Mesenchymal stem cell (in vitro differentiated cells and primary cell): Measurements from ENCODE around the gene STX16.

Source experiments
- DNase-seq: peaks from one replicate; pipeline ENCODE4 v3.0.0-alpha.2; 2013
- H2AFZ ChIP-seq: one replicate; pipeline ENCODE4 v1.6.1; 2013; ENCODE audit warnings: low read depth, mild to moderate bottlenecking, control low read depth, inconsistent platforms, low read length, moderate library complexity
- H2AK5ac ChIP-seq: 2 replicates; pipeline ENCODE4 v1.6.1; 2013; ENCODE audit warnings: low read length, moderate library complexity, mild to moderate bottlenecking, inconsistent platforms; ENCODE audit not compliant: severe bottlenecking
- H2BK120ac ChIP-seq: one replicate; pipeline ENCODE4 v1.6.1; 2013; ENCODE audit warnings: low read depth, mild to moderate bottlenecking, inconsistent platforms, low read length, moderate library complexity
- H2BK12ac ChIP-seq, 2 experiments: one replicate each; pipeline ENCODE4 v1.6.1; 2013; ENCODE audit warnings: inconsistent platforms in 2 of 2, low read length in 2 of 2, mild to moderate bottlenecking in 2 of 2, moderate library complexity in 2 of 2, control low read depth in 1 of 2
- H2BK15ac ChIP-seq: one replicate; pipeline ENCODE4 v1.6.1; 2013; ENCODE audit warnings: mild to moderate bottlenecking, low read depth, inconsistent platforms; ENCODE audit not compliant: poor library complexity, severe bottlenecking
- H2BK5ac ChIP-seq: 2 replicates; pipeline ENCODE4 v1.6.1; 2013; ENCODE audit warnings: low read depth, mild to moderate bottlenecking, low read length, control low read depth, inconsistent platforms; ENCODE audit not compliant: poor library complexity, severe bottlenecking
- H3K14ac ChIP-seq, 2 experiments: one replicate each; pipeline ENCODE4 v1.6.1; 2013; ENCODE audit warnings: inconsistent platforms in 2 of 2, low read length in 2 of 2, control low read depth in 1 of 2, mild to moderate bottlenecking in 1 of 2, moderate library complexity in 1 of 2
- H3K18ac ChIP-seq, 2 experiments: one replicate each; pipeline ENCODE4 v1.6.1; 2013; ENCODE audit warnings: inconsistent platforms in 2 of 2, low read length in 2 of 2, control low read depth in 1 of 2, low read depth in 1 of 2, mild to moderate bottlenecking in 1 of 2
- H3K23ac ChIP-seq, 2 experiments: one replicate each; pipeline ENCODE4 v1.6.1; 2013; ENCODE audit warnings: inconsistent platforms in 2 of 2, low read length in 2 of 2, mild to moderate bottlenecking in 2 of 2, moderate library complexity in 2 of 2, control low read depth in 1 of 2
- H3K27ac ChIP-seq: 2 replicates; pipeline ENCODE4 v1.5.1; 2013; ENCODE audit warnings: mild to moderate bottlenecking, moderate library complexity, low read length, control low read depth, inconsistent platforms; ENCODE audit not compliant: poor library complexity, severe bottlenecking
- H3K27me3 ChIP-seq, 2 experiments: 2 replicates each; pipeline versions ENCODE4 v1.6.1 to v1.7.0; 2013; ENCODE audit warnings: low read length in 2 of 2, mild to moderate bottlenecking in 2 of 2, moderate library complexity in 2 of 2, control low read depth in 1 of 2, inconsistent platforms in 1 of 2; ENCODE audit not compliant: control insufficient read depth in 1 of 2, insufficient read depth in 1 of 2
- H3K36me3 ChIP-seq, 2 experiments: 2 replicates each; pipeline versions ENCODE4 v1.6.1 to v1.7.0; 2013; ENCODE audit warnings: low read length in 2 of 2, control low read depth in 1 of 2, inconsistent platforms in 1 of 2, low read depth in 1 of 2, mild to moderate bottlenecking in 1 of 2; ENCODE audit not compliant: insufficient read depth in 2 of 2, control insufficient read depth in 1 of 2
- H3K4ac ChIP-seq, 2 experiments: one replicate each; pipeline ENCODE4 v1.6.1; 2013; ENCODE audit warnings: inconsistent platforms in 2 of 2, low read length in 2 of 2, mild to moderate bottlenecking in 2 of 2, moderate library complexity in 2 of 2, control low read depth in 1 of 2, low read depth in 1 of 2
- H3K4me1 ChIP-seq: 2 replicates; pipeline ENCODE4 v1.6.1; 2013; ENCODE audit warnings: low read depth, low read length, control low read depth; ENCODE audit not compliant: control insufficient read depth, insufficient read depth
- H3K4me2 ChIP-seq: 2 replicates; pipeline ENCODE4 v1.6.1; 2013; ENCODE audit warnings: low read length, mild to moderate bottlenecking, inconsistent platforms; ENCODE audit not compliant: poor library complexity, severe bottlenecking
- H3K4me3 ChIP-seq, 2 experiments: 2 replicates each; pipeline versions ENCODE4 v1.5.1 to v1.7.0; 2013; ENCODE audit warnings: low read length in 2 of 2, mild to moderate bottlenecking in 2 of 2, control low read depth in 1 of 2, low read depth in 1 of 2; ENCODE audit not compliant: insufficient read depth in 1 of 2
- H3K79me1 ChIP-seq: replicated peaks from 2 replicates; pipeline ENCODE4 v1.6.1; 2013; ENCODE audit warnings: mild to moderate bottlenecking, control low read depth, low read length, inconsistent platforms; ENCODE audit not compliant: poor library complexity, severe bottlenecking
- H3K9ac ChIP-seq: 2 replicates; pipeline ENCODE4 v1.7.0; 2013; ENCODE audit warnings: mild to moderate bottlenecking, low read length, moderate library complexity
- H3K9me3 ChIP-seq: 2 replicates; pipeline ENCODE4 v1.7.0; 2013; ENCODE audit warnings: mild to moderate bottlenecking, low read length; ENCODE audit not compliant: control insufficient read depth
- H4K8ac ChIP-seq: one replicate; pipeline ENCODE4 v1.6.1; 2013; ENCODE audit warnings: inconsistent platforms, mild to moderate bottlenecking, low read length, moderate library complexity
- H4K91ac ChIP-seq: one replicate; pipeline ENCODE4 v1.6.1; 2013; ENCODE audit warnings: mild to moderate bottlenecking, low read length, inconsistent platforms
- WGBS: methylation state at CpG from one replicate; pipeline ENCODE4 v1.1.7; 2013; ENCODE audit warnings: mixed read lengths; 5-methylcytosine and 5-hydroxymethylcytosine counted together

The STX16 gene

GRCh38 chr20:58667975-58668374 lies 16.9 kb downstream of the STX16 start:
- whole genome bisulfite sequencing, result 96% methylated on average over 4 of the region's 5 CpGs
- H3K79me1 ChIP-seq, result peaks cover 22% of the 10 kb centered on the region
- H3K36me3 ChIP-seq, result peaks cover 22 to 71% of the 10 kb centered on the region in 2 experiments
- no peak overlapping the region for H2BK120ac ChIP-seq
- H3K4ac ChIP-seq, result no peak overlapping the region
- H3K27ac ChIP-seq, result no peak overlapping the region
- no peak overlapping the region for H2AFZ ChIP-seq
- no peak overlapping the region for H3K9ac ChIP-seq
- H2BK5ac ChIP-seq, result no peak overlapping the region
- DNase-seq, result no peak
- H2AK5ac ChIP-seq, result no peak overlapping the region
- no peak overlapping the region for H3K18ac ChIP-seq
- H4K91ac ChIP-seq, result no peak overlapping the region
- H3K4me1 ChIP-seq, result peaks cover 17% of the 10 kb centered on the region
- no peak overlapping the region for H3K4me3 ChIP-seq
- peak overlapping the region in 1 of 2 experiments; percentile 9 for H3K23ac ChIP-seq
- H4K8ac ChIP-seq, result no peak overlapping the region
- no peaks in the 10 kb centered on the region for H3K27me3 ChIP-seq
- no peak overlapping the region for H2BK15ac ChIP-seq
- no peak overlapping the region for H3K4me2 ChIP-seq
- H2BK12ac ChIP-seq, result no peak overlapping the region
- H3K14ac ChIP-seq, result no peak overlapping the region
- H3K9me3 ChIP-seq, result no peaks in the 10 kb centered on the region

DNA sequence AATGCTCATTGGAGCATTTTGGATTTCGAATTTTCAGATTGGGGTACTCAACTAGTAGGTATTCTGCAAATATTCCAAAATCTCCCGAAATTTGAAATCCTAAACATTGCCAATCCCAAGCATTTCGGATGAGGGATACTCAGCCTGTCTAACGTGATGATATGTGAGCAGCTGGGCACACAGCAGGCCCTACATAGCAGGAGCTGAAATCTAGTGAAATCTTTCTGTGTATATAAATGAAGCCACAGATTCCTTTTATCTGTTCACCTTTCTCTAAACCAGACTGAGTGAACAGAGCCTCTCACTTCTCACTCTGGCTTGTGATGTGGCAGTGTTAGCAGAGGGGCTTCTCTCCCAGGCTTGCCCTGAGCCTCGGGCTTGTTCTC lies 17.8 kb downstream of the STX16 start:
- Histone ChIP-seq H4K8ac (no peak overlapping the region), H3K36me3 (peaks cover 24 to 74% of the 10 kb centered on the region in 2 experiments), H3K4me1 (peaks cover 17% of the 10 kb centered on the region), H2BK15ac (no peak overlapping the region), H3K79me1 (peaks cover 23% of the 10 kb centered on the region), H3K9ac (no peak overlapping the region), H3K4ac (no peak overlapping the region), H2AFZ (no peak overlapping the region), H3K27ac (no peak overlapping the region), H4K91ac (no peak overlapping the region), H3K27me3 (no peaks in the 10 kb centered on the region), H3K9me3 (no peaks in the 10 kb centered on the region), H3K14ac (no peak overlapping the region), H3K4me3 (no peak overlapping the region), H3K4me2 (no peak overlapping the region), H3K18ac (no peak overlapping the region), H2BK12ac (no peak overlapping the region), H2BK120ac (no peak overlapping the region), H2AK5ac (peak overlapping the region; percentile 24), H2BK5ac (no peak overlapping the region), H3K23ac (no peak overlapping the region)
- no peak for DNase-seq
- WGBS, result 85% methylated on average over 3 of the region's 5 CpGs

DNA sequence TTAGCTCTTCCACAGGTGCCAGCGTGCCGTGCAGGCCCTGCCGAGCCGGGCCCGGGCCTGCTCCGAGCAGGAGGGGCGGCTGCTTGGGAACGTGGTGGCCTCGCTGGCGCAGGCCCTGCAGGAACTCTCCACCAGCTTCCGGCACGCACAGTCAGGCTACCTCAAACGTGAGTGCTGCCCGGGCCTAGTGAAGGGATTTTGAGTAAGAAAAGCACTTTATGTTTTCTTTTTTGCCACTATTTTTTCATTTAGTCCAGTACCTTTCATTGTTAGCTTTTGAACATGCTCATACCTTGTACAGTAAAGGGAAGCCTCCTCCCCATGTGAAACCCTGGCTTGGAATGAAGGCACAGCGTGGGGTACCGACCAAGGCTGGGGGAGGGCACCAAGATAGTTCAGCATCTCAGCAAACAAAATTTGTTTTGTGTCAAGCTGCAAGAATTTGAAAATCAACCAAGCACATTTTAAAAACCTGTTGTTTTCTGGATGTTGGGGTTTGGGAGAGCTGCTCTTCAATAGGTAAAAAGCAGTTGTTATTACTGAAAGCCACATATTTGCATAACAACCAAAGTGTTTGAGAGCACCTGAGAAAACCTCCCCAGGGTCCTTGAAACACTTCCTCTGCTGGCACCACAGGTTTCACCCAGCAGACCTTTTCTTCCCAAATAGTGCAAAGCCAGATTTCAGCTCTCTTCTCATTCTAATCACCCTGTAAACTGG lies 18.4 kb downstream of the STX16 start:
- H3K14ac ChIP-seq, result no peak overlapping the region
- H3K23ac ChIP-seq, result no peak overlapping the region
- H2BK120ac ChIP-seq, result no peak overlapping the region
- no peak overlapping the region for H3K4me3 ChIP-seq
- H3K9me3 ChIP-seq, result no peaks in the 10 kb centered on the region
- no peak overlapping the region for H3K9ac ChIP-seq
- no peak overlapping the region for H2AFZ ChIP-seq
- no peak overlapping the region for H4K8ac ChIP-seq
- no peak overlapping the region for H3K18ac ChIP-seq
- no peaks in the 10 kb centered on the region for H3K27me3 ChIP-seq
- peaks cover 24 to 74% of the 10 kb centered on the region in 2 experiments for H3K36me3 ChIP-seq
- H2BK5ac ChIP-seq, result no peak overlapping the region
- peak overlapping the region; percentile 24 for H2AK5ac ChIP-seq
- 69% methylated on average over 13 of the region's 16 CpGs for WGBS
- no peak overlapping the region for H3K4me2 ChIP-seq
- no peak overlapping the region for H2BK12ac ChIP-seq
- H4K91ac ChIP-seq, result no peak overlapping the region
- no peak overlapping the region for H3K4ac ChIP-seq
- peaks cover 24% of the 10 kb centered on the region for H3K79me1 ChIP-seq
- DNase-seq, result no peak
- H3K4me1 ChIP-seq, result peaks cover 17% of the 10 kb centered on the region
- H2BK15ac ChIP-seq, result no peak overlapping the region
- no peak overlapping the region for H3K27ac ChIP-seq

GRCh38 chr20:58670102-58670501 lies 19.0 kb downstream of the STX16 start:
- H3K79me1 ChIP-seq, result peaks cover 25% of the 10 kb centered on the region
- H3K4me1 ChIP-seq, result peaks cover 14% of the 10 kb centered on the region
- H2BK15ac ChIP-seq, result no peak overlapping the region
- DNase-seq, result no peak
- no peak overlapping the region for H3K9ac ChIP-seq
- no peaks in the 10 kb centered on the region for H3K27me3 ChIP-seq
- no peak overlapping the region for H3K4me3 ChIP-seq
- no peak overlapping the region for H3K27ac ChIP-seq
- no peak overlapping the region for H3K23ac ChIP-seq
- no peak overlapping the region for H3K18ac ChIP-seq
- no peak overlapping the region for H2AK5ac ChIP-seq
- no peaks in the 10 kb centered on the region for H3K9me3 ChIP-seq
- H2BK120ac ChIP-seq, result no peak overlapping the region
- WGBS, result no CpG with 5 or more reads among the region's 1 CpG
- no peak overlapping the region for H2BK12ac ChIP-seq
- no peak overlapping the region for H3K4ac ChIP-seq
- H2AFZ ChIP-seq, result no peak overlapping the region
- no peak overlapping the region for H2BK5ac ChIP-seq
- H4K8ac ChIP-seq, result no peak overlapping the region
- H3K4me2 ChIP-seq, result no peak overlapping the region
- no peak overlapping the region for H3K14ac ChIP-seq
- no peak overlapping the region for H4K91ac ChIP-seq
- peaks cover 27 to 80% of the 10 kb centered on the region in 2 experiments for H3K36me3 ChIP-seq
